GM21515 (cell line): ENCODE data around the gene DRD5.

ENCODE experiments used
- ATAC-seq: cut with Tn5 transposase; IDR thresholded peaks from one replicate; pipeline ENCODE4 v1.9.1; 2021; ENCODE audit not compliant: unreplicated experiment

Gene DRD5

GRCh38 chr4:9812501-9813340 lies 31.3 kb downstream of the DRD5 start:
- peak; percentile 85 for ATAC-seq

DNA sequence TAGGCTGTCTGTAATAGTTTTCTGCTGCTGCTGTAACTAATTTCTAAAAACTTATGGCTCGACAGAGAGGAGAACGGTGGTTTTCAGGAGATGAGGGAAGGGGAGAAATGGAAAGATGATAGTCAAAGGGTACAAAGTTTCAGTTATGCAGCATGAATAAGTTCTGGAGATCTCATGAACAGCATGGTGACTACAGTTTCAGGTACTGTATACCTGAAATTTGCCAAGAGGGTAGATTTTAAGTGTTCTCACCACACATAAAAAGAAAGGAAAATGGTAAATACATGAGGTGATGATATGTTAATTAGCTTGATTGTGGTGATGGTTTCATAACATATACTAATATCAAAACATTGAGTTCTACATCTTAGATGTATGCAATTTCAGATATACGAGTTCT lies 34.9 kb downstream of the DRD5 start:
- ATAC-seq = no peak

- ATAC-seq = no peak
Observed at GRCh38 chr4:9820343-9820742, 38.9 kb downstream of the DRD5 start.

DNA sequence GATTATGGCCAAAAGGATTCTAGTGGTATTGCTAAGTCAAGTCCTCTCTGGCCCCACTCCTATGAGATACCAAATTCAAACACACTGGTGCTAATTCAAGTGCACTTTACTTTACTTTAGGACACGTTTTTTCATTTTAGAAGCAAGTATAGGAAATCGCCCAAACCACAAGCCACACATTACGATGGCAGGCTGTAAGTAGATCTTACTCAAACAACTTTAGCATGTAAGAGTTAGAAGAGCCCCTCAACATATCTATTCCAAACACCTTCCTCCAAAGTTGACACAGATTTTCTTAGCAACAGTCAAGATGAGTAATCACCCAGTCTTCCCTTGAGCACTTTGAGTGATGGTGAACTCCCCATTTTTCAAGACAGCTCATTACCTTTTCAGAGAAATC lies 43.6 kb downstream of the DRD5 start:
- ATAC-seq = no peak

GRCh38 chr4:9826551-9826950 lies 45.1 kb downstream of the DRD5 start:
- ATAC-seq = no peak

GRCh38 chr4:9832640-9833039 lies 51.2 kb downstream of the DRD5 start:
- ATAC-seq = no peak

DNA sequence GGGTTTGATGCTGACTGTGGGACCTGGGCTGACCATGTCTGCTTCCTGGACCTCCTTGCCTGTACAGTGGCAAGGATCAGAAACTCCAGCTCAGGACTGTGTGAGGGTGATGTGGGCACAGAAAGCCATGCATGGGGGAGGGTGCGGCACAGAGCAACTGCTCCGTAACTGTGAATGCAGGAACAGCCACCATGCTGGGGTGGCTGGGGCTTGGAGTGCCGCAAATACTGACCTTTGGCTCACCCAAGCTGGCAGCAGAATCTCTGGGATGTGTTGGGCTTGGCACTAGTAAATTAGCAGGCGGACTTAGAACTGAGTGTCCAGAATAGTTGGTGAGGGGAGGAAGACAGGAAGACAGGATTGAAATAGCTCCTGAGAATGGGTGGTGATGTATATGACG lies 52.0 kb downstream of the DRD5 start:
- ATAC-seq = no peak
